ENCODE measurements around the gene AK6.

GRCh38 chr5:69404659-69405330, 35.5 kb upstream of the AK6 start:
- TF ChIP-seq CTCF (conservative IDR thresholded peaks at IDR 0.05) (no peak), ZFX (IDR thresholded peaks at IDR 0.05) (no peak)
